ENCODE measurements around the gene SLC22A1. TPM values are rescaled to one million over a fixed set of nuclear protein-coding genes. Genes with fewer than 3 reads are reported as not detected.
"Not testable (repeated sequence)": the region's sequence is repeated elsewhere in the genome, so short reads cannot be mapped to it uniquely, and the experiment has no call there.

The SLC22A1 gene
- not detected for polyA plus RNA-seq (2013, experiment 1 of 2; ENCODE audit: insufficient read length)
- polyA plus RNA-seq (2013, experiment 2 of 2; ENCODE audit: insufficient read length) = 0.17 TPM

DNA sequence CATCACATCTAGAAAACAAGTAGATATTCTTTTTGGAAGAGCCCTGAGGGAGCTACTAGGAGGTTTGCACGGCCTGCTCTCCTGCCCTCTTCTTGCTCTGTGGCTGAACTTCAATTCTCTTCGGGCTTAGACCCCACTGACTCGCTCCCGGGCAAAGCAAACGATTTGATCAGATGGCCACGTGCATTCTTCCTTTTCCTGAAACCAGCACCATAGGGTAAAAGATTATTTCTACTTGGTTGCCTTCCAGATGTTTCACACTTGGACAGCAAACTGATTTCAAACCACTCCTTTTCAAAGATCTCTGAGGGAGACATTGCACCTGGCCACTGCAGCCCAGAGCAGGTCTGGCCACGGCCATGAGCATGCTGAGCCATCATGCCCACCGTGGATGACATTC lies at the start of gene SLC22A1:
SLC22A1 (plus strand) TSS at position 258 of the 400 bp plus-strand sequence; CDS start at position 379, 121 bp downstream.
- no peak for DNase-seq

DNA sequence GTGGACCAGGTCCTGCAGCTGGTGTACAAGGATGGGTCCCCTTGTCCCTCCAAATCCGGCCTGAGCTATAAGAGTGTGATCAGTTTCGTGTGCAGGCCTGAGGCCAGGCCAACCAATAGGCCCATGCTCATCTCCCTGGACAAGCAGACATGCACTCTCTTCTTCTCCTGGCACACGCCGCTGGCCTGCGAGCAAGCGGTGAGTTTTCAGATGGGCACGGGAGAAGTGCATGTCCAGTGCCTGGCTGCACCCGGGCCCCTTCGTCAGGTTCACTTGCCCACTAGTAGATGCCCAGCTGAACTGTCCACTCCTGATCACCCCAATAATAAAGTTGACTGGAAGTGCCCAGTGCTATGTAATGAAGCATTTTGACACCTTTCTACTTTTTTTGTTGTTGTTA lies 48.3 kb upstream of the SLC22A1 start:
- DNase-seq = no peak

DNA sequence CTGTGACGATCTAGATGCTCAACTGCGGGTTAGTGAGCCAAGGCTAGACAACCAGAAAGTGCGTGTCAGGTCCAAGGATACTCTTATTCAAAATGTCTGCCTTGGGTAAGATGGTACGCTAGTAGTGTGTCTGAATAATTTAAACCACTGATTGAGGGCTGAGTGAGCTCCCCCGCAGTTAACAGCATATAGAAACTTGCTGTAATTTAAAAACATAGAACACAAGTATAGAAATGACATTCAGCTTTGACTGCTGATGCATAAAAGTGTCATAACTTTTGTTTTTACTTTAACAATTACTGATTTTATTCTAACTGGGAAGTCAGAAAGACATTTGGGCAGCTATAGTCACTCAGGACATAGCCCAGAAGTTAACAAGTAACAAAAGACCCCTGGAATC lies 45.6 kb upstream of the SLC22A1 start:
- DNase-seq = no peak

GRCh38 chr6:160077024-160077423 lies 44.6 kb upstream of the SLC22A1 start:
- no peak for DNase-seq

DNA sequence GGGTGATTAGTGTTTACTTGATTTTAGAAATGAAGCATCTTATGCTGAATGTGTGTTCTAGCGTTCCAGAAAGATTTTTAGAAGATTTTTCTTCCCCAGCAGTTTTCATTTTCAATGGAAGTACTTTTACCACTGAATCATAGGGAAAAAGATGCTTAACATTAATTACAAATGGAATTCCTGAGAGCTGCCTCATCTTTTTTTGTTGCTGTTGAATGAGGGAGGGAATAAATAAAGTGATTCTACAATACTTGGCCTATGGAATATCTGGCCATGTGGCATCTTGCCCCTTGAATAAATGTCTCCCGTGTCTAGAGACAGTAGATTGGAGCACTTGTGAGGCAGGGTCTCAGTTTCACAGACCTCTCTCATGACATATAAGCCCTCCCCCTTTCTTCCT lies 44.1 kb upstream of the SLC22A1 start:
- DNase-seq = peak; percentile 49

- no peak for DNase-seq
Measured at GRCh38 chr6:160078883-160079685, 42.5 kb upstream of the SLC22A1 start.

DNA sequence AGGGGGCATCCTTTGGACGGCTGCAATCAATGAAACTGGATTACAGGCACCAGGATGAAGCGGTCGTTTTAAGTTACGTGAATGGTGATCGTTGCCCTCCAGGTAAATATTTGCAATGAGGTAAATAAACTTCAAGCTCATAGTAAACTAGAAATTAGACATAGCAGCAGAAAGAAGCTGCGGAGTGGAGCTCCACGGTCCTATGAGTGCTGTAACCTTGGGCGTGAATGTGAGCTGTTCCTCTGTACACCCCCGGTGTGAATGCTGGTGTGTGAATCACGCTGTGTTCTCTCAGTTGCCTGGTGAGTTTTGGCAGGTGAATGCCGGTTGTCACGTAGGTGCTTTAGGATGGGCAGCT lies 42.0 kb upstream of the SLC22A1 start:
- DNase-seq = no peak

- no peak for DNase-seq
Measured at GRCh38 chr6:160080097-160080496, 41.5 kb upstream of the SLC22A1 start.

- no peak for DNase-seq
Measured at GRCh38 chr6:160081398-160081797, 40.2 kb upstream of the SLC22A1 start.

- no peak for DNase-seq
Measured at GRCh38 chr6:160082627-160083026, 39.0 kb upstream of the SLC22A1 start.

DNA sequence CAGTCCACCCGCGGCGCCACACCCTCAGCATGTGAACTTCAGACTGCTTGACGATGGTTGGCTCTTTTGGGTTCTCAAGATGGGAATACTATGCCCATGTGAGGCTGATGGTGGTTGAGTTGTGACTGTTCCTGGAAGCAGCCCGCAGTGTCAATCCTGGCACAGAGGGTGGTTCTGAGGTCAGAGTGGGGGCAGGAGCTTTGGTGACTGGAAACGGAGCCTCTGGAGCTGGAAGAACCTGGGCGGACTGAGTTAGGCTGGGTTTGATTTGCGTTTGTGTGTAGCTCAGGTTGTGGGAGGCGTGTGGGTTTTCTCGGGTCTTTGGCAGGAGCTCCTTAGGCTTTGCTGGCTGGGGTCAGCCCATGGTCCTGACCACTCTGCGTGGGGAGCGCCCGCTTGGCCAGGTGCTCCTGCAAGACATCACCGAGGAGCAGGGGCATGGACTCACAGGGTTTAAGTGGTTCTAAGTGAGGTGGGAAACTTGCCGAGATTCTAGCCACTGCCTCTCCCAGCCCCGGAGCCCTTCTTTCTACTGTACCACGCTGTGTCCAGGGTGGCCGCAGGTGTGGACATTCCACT lies 37.3 kb upstream of the SLC22A1 start:
- no peak for DNase-seq

- DNase-seq = no peak
Measured at GRCh38 chr6:160085226-160085625, 36.4 kb upstream of the SLC22A1 start.

GRCh38 chr6:160085713-160086505 lies 35.7 kb upstream of the SLC22A1 start:
- no peak for DNase-seq

DNA sequence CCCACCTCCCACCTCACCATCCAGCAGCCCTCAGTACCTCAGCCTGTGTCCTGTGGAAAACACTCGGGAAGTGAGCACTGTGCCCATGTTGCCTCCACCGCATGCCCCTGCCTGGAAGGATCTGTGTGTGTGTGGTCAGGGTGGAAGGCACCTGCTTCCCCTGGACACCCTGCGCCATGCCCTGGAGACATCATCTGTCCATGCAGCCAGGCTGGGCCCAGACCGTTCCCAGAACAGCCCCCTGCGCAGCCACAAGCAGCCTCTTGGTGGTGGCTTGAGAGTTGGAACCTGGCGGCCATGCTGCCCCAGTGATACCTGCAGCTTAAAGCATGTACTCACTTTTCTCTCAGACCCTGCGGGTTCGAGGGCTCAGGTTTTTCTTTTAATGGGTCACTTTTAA lies 34.9 kb upstream of the SLC22A1 start:
- DNase-seq = no peak

DNA sequence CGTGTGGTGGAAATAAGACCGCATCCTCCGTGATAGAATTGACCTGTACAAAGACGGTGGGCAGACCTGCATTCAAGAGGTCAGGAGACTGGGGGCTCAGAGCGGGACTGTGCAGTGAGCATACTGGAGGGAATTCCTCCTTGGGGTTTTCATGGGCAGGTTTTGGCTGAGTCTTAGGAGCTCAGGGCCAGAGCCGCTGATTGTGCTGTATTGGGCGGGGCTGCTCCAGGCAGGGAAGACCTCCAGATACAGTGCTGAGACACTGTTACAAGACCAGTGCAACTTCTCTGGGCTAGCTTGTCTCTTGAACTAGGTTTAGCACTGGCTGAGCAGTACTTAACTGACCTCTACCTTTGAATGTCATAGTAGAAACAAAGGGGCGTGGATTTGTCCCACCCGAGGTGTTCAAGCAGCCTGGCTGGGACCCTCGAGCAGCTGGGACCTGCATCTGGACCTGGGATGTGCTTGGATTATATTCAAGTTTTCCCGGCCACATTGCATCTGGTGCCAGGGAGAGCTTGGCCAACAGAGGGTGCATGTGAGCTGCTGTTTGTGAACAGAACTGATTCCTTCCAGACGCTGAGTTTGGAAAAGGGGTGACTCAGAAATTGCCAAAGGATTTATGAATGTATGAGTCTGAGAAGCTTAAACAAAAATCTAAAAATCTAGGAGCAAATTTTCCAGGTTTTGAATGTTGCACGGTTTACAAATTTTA lies 33.4 kb upstream of the SLC22A1 start:
- DNase-seq = peak; percentile 90

DNA sequence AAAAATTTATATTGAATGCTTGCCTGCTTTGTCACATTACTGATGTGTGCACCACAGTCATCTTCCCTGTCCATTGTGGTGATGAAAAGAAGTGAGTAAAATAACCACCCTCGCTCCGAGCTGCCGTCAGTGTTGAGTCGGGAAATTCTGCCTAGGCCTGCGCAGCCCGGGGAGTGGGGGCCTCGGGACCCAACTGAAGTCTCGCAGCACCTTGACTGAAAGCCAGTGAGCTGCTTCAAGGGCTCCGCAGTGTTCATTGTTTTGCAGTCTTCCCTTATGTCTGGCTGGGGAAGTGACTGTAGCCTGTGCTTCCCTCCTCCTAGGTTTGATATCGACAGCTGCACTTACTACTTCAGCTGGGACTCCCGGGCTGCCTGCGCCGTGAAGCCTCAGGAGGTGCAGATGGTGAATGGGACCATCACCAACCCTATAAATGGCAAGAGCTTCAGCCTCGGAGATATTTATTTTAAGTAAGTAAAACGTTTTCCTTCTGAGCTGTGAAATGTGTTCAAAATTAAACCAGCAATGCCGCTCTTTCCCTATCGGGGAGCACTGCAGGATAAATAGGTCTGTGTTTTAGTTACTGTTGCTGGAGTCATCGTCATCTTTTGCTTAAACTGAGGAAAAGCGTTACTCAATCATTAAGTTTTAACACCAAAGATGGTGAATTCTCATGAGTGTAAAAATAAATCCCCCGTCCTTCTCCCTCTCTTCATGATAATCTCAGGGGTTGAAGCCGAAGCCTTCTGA lies 32.7 kb upstream of the SLC22A1 start:
- no peak for DNase-seq

- DNase-seq = no peak
Measured at GRCh38 chr6:160089534-160089897, 32.1 kb upstream of the SLC22A1 start.

- not testable (repeated sequence) for DNase-seq
Measured at GRCh38 chr6:160090442-160091239, 31.0 kb upstream of the SLC22A1 start.

- DNase-seq = not testable (repeated sequence)
Measured at GRCh38 chr6:160092176-160092575, 29.4 kb upstream of the SLC22A1 start.

DNA sequence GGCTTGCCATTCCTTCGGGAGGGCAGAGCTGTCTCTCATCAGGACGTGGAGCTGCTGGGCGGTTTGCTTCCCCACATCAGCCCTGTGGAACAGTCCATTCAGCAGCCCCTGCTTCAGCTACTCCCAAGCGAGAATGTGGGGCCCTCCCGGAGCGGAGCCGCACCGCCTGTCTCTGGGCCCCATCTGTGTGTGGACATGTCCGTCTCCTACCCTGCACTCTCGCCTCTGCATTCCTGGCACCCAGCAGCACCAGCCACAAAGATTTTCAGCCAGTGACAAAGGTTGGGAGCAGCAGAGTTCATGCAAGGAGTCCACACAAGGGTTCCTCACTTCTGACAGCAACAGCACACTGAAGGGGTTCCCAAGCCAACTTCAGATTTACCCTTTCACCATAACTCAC lies 29.0 kb upstream of the SLC22A1 start:
- DNase-seq = no peak

- DNase-seq = no peak
Measured at GRCh38 chr6:160093061-160093460, 28.6 kb upstream of the SLC22A1 start.

All from fibroblast of skin of abdomen (primary cell).